Measurements from ENCODE around the gene PAX8.
"Not testable (repeated sequence)": the region's sequence is repeated elsewhere in the genome, so short reads cannot be mapped to it uniquely, and the experiment has no call there.

PAX8 gene

DNA sequence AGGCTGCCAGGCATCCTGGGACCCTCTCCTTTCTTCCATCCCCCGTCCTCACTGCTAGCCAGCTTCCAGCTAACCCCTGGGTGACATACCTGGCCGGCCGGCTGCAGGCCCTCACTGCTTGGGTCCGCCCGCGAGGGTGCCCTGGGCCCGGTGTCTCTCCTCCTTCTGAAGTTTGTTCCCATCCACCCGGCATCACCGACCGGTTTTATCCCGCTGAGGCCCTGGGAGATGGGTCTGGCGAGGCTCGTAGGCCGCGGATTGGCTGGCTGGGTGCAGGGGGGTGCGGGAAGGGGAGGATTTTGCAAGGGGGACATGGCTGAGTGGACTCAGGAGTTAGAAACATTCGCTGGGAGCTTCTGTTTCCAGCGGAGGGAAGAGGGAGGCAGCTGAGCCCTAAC, at the start of gene PAX8:
PAX8 (minus strand) TSS at position 180 of the 398 bp plus-strand sequence. CDS start 527 bp downstream, outside the sequence.
- no peak within 1 kb of the TSS for H2AFZ ChIP-seq (ENCODE audit: low read length, unreplicated experiment)
- H3K79me2 ChIP-seq (ENCODE audit: control insufficient read depth, insufficient read depth, low read length, unreplicated experiment) = no peaks in the 10 kb centered on the region
- H3K27me3 ChIP-seq (ENCODE audit: insufficient read depth, low read length) = peaks cover 51% of the 10 kb centered on the region
- peaks cover 23% of the 10 kb centered on the region for H3K4me1 ChIP-seq (ENCODE audit: control insufficient read depth, insufficient read depth, low read length, unreplicated experiment)
- no peaks in the 10 kb centered on the region for H3K36me3 ChIP-seq (ENCODE audit: insufficient read depth, low read length)
- no peak within 1 kb of the TSS for H3K27ac ChIP-seq (ENCODE audit: low read depth, low read length)
- H3K4me3 ChIP-seq (ENCODE audit: low read depth, low read length) = peak within 1 kb of the TSS; percentile 56

DNA sequence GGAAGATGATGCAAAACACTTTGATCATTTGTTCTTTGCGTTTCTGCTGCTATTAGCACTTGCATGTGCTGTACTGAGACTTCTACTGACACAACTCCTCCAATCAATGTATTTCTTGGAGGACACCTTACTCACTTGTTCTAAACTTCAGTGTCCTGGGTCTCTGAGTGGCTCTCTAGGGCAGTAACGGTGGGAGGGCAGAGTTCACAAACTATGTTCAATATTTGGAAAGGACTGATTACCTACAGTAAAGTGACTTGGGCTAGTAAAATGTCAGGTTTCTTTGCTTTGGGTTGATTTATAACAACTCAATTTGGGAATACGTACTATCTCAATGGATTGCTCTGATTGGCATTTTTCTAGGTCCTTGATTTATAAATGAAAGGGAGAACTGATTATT, 49.3 kb upstream of the PAX8 start:
- H2AFZ ChIP-seq (ENCODE audit: low read length, unreplicated experiment) = no peak overlapping the region
- no peaks in the 10 kb centered on the region for H3K36me3 ChIP-seq (ENCODE audit: insufficient read depth, low read length)
- no peaks in the 10 kb centered on the region for H3K79me2 ChIP-seq (ENCODE audit: control insufficient read depth, insufficient read depth, low read length, unreplicated experiment)
- no peak overlapping the region for H3K4me3 ChIP-seq (ENCODE audit: low read depth, low read length)
- no peaks in the 10 kb centered on the region for H3K27me3 ChIP-seq (ENCODE audit: insufficient read depth, low read length)
- H3K27ac ChIP-seq (ENCODE audit: low read depth, low read length) = peak overlapping the region; percentile 78
- H3K4me1 ChIP-seq (ENCODE audit: control insufficient read depth, insufficient read depth, low read length, unreplicated experiment) = peaks cover 38% of the 10 kb centered on the region

DNA sequence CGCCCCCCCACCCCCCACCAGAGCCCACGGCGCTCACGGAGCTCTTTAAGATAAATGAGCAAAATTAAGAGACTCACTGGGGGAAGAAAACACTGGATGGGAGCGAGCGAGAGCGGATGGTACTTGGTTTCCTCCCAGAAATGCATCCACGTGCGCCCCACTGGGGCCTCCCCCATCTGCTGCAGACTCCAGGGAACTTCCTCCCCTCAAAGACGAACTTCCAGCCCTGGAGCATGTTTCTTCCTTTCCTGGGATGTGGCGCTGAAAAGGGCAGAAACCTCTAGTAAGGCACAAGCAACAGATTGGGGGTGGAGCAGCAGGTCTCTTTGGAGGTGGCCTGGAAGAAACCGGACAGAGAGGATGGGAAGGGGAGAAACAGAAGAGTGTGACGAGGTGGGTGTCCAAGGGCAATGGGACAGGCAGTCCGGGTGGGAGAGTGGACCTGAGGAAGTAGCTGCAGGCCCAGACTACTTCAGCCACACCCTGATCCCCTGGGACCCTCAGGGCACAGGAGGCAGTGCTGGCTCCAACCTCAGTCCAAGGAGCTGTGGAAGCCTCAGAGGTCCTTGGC, 46.5 kb upstream of the PAX8 start:
- Histone ChIP-seq H3K4me1 (ENCODE audit: control insufficient read depth, insufficient read depth, low read length, unreplicated experiment) (peaks cover 31% of the 10 kb centered on the region), H3K4me3 (ENCODE audit: low read depth, low read length) (peak overlapping the region; percentile 82), H3K27ac (ENCODE audit: low read depth, low read length) (peak overlapping the region; percentile 47), H2AFZ (ENCODE audit: low read length, unreplicated experiment) (peak overlapping the region; percentile 72)
- H3K36me3 ChIP-seq (ENCODE audit: insufficient read depth, low read length); H3K79me2 ChIP-seq (ENCODE audit: control insufficient read depth, insufficient read depth, low read length, unreplicated experiment); H3K27me3 ChIP-seq (ENCODE audit: insufficient read depth, low read length): not testable (repeated sequence)

DNA sequence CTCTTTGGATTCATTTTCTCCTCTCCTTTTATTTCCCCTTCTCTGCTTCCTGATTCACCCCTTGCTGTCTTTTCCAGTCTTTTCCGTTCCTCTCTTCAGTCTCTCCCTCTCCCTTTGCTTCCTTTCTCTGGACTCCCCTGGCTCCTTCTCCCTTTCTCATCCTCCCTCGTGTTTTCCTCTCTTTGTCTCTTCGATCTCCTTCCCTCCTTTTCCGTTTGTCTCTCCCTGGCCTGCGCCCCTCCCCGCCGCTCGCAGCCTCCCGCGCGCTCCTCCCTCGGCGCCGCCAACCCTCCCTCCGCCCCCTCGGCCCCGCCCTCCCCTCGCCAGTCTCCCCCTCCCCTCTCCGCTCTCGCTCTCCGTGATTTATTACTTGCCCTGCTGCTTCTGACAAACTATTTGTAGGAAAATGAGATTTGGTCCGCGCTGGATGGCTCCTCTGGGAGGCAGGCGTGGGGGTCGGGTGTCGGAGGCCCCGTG, 46.0 kb upstream of the PAX8 start:
- Histone ChIP-seq H3K27ac (ENCODE audit: low read depth, low read length) (peak overlapping the region; percentile 47), H3K79me2 (ENCODE audit: control insufficient read depth, insufficient read depth, low read length, unreplicated experiment) (no peaks in the 10 kb centered on the region), H3K36me3 (ENCODE audit: insufficient read depth, low read length) (no peaks in the 10 kb centered on the region), H2AFZ (ENCODE audit: low read length, unreplicated experiment) (peak overlapping the region; percentile 93), H3K4me3 (ENCODE audit: low read depth, low read length) (peak overlapping the region; percentile 82), H3K27me3 (ENCODE audit: insufficient read depth, low read length) (no peaks in the 10 kb centered on the region), H3K4me1 (ENCODE audit: control insufficient read depth, insufficient read depth, low read length, unreplicated experiment) (peaks cover 26% of the 10 kb centered on the region)

DNA sequence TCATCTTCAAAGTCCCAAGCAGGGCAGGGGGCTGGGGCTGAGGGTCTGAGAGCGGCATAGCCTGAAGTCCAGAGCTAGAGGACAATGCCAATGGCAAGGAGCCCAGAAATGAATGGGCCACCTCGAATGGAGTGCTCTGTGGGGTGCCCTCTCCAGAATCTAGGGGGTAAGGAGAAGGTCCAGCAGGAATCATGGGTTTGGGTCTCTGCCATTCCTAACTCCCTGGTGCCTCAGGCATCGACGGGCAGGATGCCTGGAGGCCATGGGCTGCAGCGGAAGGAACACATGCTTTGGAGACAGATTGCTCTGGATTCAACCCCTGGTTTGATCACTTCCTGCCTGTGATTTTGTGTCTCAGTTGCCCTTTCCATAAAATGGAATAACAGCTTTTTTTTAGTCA, 44.4 kb upstream of the PAX8 start:
- H3K27ac ChIP-seq (ENCODE audit: low read depth, low read length); H3K36me3 ChIP-seq (ENCODE audit: insufficient read depth, low read length); H3K4me3 ChIP-seq (ENCODE audit: low read depth, low read length); H2AFZ ChIP-seq (ENCODE audit: low read length, unreplicated experiment); H3K79me2 ChIP-seq (ENCODE audit: control insufficient read depth, insufficient read depth, low read length, unreplicated experiment); H3K27me3 ChIP-seq (ENCODE audit: insufficient read depth, low read length): not testable (repeated sequence)
- peaks cover 14% of the 10 kb centered on the region for H3K4me1 ChIP-seq (ENCODE audit: control insufficient read depth, insufficient read depth, low read length, unreplicated experiment)

DNA sequence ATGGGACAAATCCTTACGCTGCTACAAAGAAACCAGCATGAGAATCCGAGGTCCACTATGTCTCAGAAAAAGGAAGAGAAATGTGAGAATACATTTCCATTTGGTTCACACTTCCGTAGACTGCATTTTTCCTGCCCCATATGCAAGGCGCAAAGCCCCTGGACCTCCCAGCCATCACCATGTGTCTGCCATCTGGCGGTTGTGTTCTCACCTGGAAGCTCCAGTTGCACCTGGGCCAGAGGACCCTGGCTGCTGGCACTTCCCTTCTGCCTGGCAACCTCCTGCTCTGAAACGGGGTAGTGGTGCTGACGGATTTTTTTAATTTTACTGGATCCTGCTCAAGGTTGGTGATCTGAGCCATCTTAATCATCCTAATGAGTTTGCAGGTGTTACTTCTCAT, 41.4 kb upstream of the PAX8 start:
- not testable (repeated sequence) for H3K4me1 ChIP-seq (ENCODE audit: control insufficient read depth, insufficient read depth, low read length, unreplicated experiment)

DNA sequence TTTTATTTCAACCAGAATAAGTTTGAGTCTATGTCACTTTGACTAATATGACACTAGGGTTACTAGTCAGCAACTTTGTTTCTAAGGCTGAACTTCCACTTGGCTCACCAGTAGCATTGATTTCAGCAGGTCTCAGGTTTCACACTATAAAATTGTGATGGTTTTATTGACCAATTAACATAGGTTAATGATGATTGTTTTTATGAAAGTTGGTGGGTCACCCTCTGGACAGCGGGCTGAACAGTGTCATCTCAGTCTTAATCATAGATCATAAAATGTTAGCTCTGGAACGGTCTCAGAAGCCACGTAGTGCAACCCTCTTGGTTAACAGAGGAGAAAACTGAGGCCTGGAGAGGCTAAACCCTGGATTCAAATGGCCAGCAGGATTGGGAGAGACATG, 40.2 kb upstream of the PAX8 start:
- not testable (repeated sequence) for H3K79me2 ChIP-seq (ENCODE audit: control insufficient read depth, insufficient read depth, low read length, unreplicated experiment); H2AFZ ChIP-seq (ENCODE audit: low read length, unreplicated experiment); H3K36me3 ChIP-seq (ENCODE audit: insufficient read depth, low read length); H3K27me3 ChIP-seq (ENCODE audit: insufficient read depth, low read length); H3K4me3 ChIP-seq (ENCODE audit: low read depth, low read length); H3K27ac ChIP-seq (ENCODE audit: low read depth, low read length); H3K4me1 ChIP-seq (ENCODE audit: control insufficient read depth, insufficient read depth, low read length, unreplicated experiment)

More for the DNA sequence above, 41.4 kb upstream of the PAX8 start:
- H2AFZ ChIP-seq (ENCODE audit: low read length, unreplicated experiment); H3K27me3 ChIP-seq (ENCODE audit: insufficient read depth, low read length); H3K36me3 ChIP-seq (ENCODE audit: insufficient read depth, low read length); H3K27ac ChIP-seq (ENCODE audit: low read depth, low read length); H3K79me2 ChIP-seq (ENCODE audit: control insufficient read depth, insufficient read depth, low read length, unreplicated experiment); H3K4me3 ChIP-seq (ENCODE audit: low read depth, low read length): not testable (repeated sequence)

DNA sequence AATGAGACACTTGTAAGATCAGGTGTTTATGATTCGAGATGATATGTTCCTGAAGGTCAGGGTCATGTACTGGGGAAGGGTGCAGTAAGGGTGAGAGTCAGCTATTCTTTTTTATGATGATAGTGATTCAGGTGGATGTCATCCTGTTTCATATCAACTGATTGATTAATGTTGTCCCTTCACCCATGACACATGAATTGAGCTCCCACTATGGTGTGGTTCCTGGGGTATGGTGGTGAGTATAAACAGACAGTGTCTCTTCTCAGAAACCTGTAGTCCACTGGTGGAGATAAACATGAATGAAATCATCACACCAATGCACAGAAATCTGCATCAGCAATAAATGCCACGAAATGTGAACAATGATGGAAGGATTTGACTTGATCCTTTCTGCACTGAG, 37.4 kb upstream of the PAX8 start:
- peaks cover 6% of the 10 kb centered on the region; the same call in 1 of the 2 replicates for H3K27me3 ChIP-seq (ENCODE audit: insufficient read depth, low read length)
- H2AFZ ChIP-seq (ENCODE audit: low read length, unreplicated experiment) = no peak overlapping the region
- H3K4me3 ChIP-seq (ENCODE audit: low read depth, low read length) = no peak overlapping the region
- H3K27ac ChIP-seq (ENCODE audit: low read depth, low read length) = no peak overlapping the region
- H3K36me3 ChIP-seq (ENCODE audit: insufficient read depth, low read length) = no peaks in the 10 kb centered on the region
- no peaks in the 10 kb centered on the region for H3K79me2 ChIP-seq (ENCODE audit: control insufficient read depth, insufficient read depth, low read length, unreplicated experiment)
- H3K4me1 ChIP-seq (ENCODE audit: control insufficient read depth, insufficient read depth, low read length, unreplicated experiment) = peaks cover 4% of the 10 kb centered on the region

DNA sequence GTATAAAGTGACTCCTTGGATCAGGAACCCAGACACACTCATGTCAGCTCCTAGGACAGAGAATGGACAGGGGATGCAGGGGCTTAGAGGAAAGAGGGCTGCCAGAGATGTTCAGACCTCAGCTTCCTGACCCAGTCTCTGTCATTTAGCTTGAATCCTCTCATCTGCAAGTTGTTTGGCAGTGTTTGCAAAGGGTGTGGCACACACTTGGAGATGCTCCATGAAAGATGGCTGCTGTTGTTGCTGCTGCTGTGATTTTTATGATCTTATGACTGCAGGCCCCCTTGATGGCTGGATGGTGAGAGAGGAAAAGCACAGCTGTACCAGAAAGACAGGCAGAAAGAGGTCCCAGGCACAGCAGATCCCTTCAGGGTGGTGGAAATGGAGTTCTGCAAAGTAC, 35.9 kb upstream of the PAX8 start:
- not testable (repeated sequence) for H3K79me2 ChIP-seq (ENCODE audit: control insufficient read depth, insufficient read depth, low read length, unreplicated experiment)

DNA sequence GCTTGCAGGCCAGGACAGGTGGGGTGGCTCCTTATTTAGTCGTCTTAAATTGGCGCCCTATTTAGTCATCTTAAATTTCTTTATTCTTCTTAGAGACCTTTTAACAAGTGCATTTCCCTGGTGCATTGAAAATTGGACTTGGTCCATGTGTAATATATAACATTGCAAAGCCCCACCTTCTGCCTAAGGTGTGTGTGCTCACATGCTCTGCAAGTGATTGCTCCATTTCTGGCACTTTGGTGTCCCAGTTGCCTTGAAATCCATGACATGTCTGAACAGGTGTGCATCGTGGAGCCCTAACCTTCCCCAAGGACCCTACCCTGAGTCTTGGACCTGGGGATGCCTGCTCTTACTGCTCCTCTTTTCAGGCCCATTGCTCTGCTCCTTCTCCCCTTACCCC, 35.5 kb upstream of the PAX8 start:
- not testable (repeated sequence) for H3K4me1 ChIP-seq (ENCODE audit: control insufficient read depth, insufficient read depth, low read length, unreplicated experiment); H3K79me2 ChIP-seq (ENCODE audit: control insufficient read depth, insufficient read depth, low read length, unreplicated experiment); H3K27me3 ChIP-seq (ENCODE audit: insufficient read depth, low read length); H3K4me3 ChIP-seq (ENCODE audit: low read depth, low read length); H3K36me3 ChIP-seq (ENCODE audit: insufficient read depth, low read length); H3K27ac ChIP-seq (ENCODE audit: low read depth, low read length); H2AFZ ChIP-seq (ENCODE audit: low read length, unreplicated experiment)

More for the DNA sequence above, 35.9 kb upstream of the PAX8 start:
- not testable (repeated sequence) for H3K27me3 ChIP-seq (ENCODE audit: insufficient read depth, low read length); H3K36me3 ChIP-seq (ENCODE audit: insufficient read depth, low read length); H3K4me1 ChIP-seq (ENCODE audit: control insufficient read depth, insufficient read depth, low read length, unreplicated experiment); H3K27ac ChIP-seq (ENCODE audit: low read depth, low read length); H2AFZ ChIP-seq (ENCODE audit: low read length, unreplicated experiment); H3K4me3 ChIP-seq (ENCODE audit: low read depth, low read length)

DNA sequence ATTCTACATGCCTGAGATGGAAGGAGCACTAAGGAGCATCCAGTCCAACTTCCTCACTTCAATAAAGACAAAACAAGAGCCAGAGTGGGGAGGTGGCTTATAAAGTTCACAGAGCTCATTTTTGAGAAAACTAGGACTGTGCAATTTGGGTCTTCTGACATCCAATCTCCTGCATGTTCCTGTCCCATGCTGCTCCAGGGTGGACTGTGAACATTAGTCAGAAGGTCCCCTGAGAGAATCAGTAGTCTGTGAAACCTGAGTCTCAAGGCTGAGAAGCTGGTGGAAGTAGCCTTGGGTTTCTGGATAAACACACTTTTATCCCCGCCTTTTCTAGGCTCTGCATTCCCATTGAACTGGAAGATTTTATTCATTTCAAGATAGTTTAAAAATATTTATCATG, 33.1 kb upstream of the PAX8 start:
- not testable (repeated sequence) for H3K27me3 ChIP-seq (ENCODE audit: insufficient read depth, low read length); H3K79me2 ChIP-seq (ENCODE audit: control insufficient read depth, insufficient read depth, low read length, unreplicated experiment); H3K4me3 ChIP-seq (ENCODE audit: low read depth, low read length); H3K36me3 ChIP-seq (ENCODE audit: insufficient read depth, low read length); H3K4me1 ChIP-seq (ENCODE audit: control insufficient read depth, insufficient read depth, low read length, unreplicated experiment); H2AFZ ChIP-seq (ENCODE audit: low read length, unreplicated experiment); H3K27ac ChIP-seq (ENCODE audit: low read depth, low read length)
